Panc1 (cell line): ENCODE data around the gene ALPL. TPM values are rescaled to one million over a fixed set of nuclear protein-coding genes. Genes with fewer than 3 reads are reported as not detected.

ENCODE experiments used
- ATAC-seq: fragments of 200-7000 bp; cut with Tn5 transposase; 2 replicates; pipeline ENCODE4 v1.9.1; 2020; ENCODE audit warnings: mild to moderate bottlenecking, moderate library complexity
- BruUV-seq: library from RNA; stranded (reverse); fragments of 400-500 nt; replicated peaks from 2 replicates; lab custom pipeline; 2021; lab: Mats Ljungman, UMichigan
- CTCF ChIA-PET: fragments of 300-600 bp; sonication (Branson Sonifier 250); formaldehyde crosslinking; loops from one replicate; lab custom pipeline; 2022; ENCODE audit warnings: antibody characterized with exemption; lab: Charles Lee
- POLR2A ChIA-PET: fragments of 300-600 bp; sonication (Branson Sonifier 250); formaldehyde crosslinking; loops from one replicate; lab custom pipeline; 2022; ENCODE audit warnings: antibody characterized with exemption; lab: Charles Lee
- DNase-seq: peaks from one replicate; pipeline ENCODE4 v3.0.0-alpha.2; 2010; ENCODE audit warnings: low read depth, low spot score
- H3K27ac ChIP-seq: 2 replicates; pipeline ENCODE4 v1.5.1; 2011; ENCODE audit warnings: mild to moderate bottlenecking, low read length, inconsistent platforms
- H3K27me3 ChIP-seq: fragments of 200-500 bp; sonication (Bioruptor generic); 2 replicates; pipeline ENCODE4 v1.6.0; 2014; ENCODE audit warnings: low read length, inconsistent platforms; ENCODE audit not compliant: control insufficient read depth, insufficient read depth
- H3K36me3 ChIP-seq: fragments of 200-500 bp; sonication (Bioruptor generic); 2 replicates; pipeline ENCODE4 v1.5.1; 2014; ENCODE audit warnings: inconsistent platforms, mild to moderate bottlenecking, low read length, moderate library complexity; ENCODE audit not compliant: control insufficient read depth, insufficient read depth
- H3K4me1 ChIP-seq: 2 replicates; pipeline ENCODE4 v1.5.1; 2011; ENCODE audit warnings: inconsistent platforms, mild to moderate bottlenecking, low read length, moderate library complexity; ENCODE audit not compliant: control insufficient read depth, insufficient read depth
- H3K4me3 ChIP-seq, 2 experiments: 2 replicates each; pipeline ENCODE4 v1.5.1; 2011 to 2012; ENCODE audit warnings: low read depth in 2 of 2, low read length in 2 of 2, mild to moderate bottlenecking in 2 of 2, inconsistent platforms in 1 of 2, moderate library complexity in 1 of 2
- H3K9me3 ChIP-seq: fragments of 200-500 bp; sonication (Bioruptor generic); 2 replicates; pipeline ENCODE4 v1.5.1; 2014; ENCODE audit warnings: low read depth, mild to moderate bottlenecking, inconsistent platforms, low read length, moderate library complexity; ENCODE audit not compliant: control insufficient read depth, insufficient read depth
- CTCF ChIP-seq: fragments of 450-650 bp; IDR thresholded peaks from 2 replicates; pipeline ENCODE4 v1.5.1; 2017; ENCODE audit warnings: mild to moderate bottlenecking
- POLR2AphosphoS5 ChIP-seq: IDR thresholded peaks from 2 replicates; pipeline ENCODE4 v1.6.1; 2012; ENCODE audit warnings: mild to moderate bottlenecking, low read depth, low read length, moderate library complexity
- SIN3A ChIP-seq: IDR thresholded peaks from 2 replicates; pipeline ENCODE4 v1.6.1; 2012; ENCODE audit warnings: low read depth, mild to moderate bottlenecking, low read length, moderate library complexity, borderline replicate concordance; ENCODE audit not compliant: insufficient read depth
- TCF7L2 ChIP-seq: IDR thresholded peaks from 2 replicates; pipeline ENCODE4 v1.6.1; 2011; ENCODE audit warnings: mild to moderate bottlenecking, low read depth, low read length, inconsistent platforms
- in situ Hi-C: cut with HindIII; loops from 2 replicates; pipeline ENCODE4 v1.10.0; 2016; ENCODE audit warnings: low sequenced_read_pairs, low pct_unique_long_range_greater_than_20kb
- intact Hi-C: fragments of 100-400 bp; cut with micrococcal nuclease; formaldehyde crosslinking; loops from one replicate; pipeline ENCODE4 v1.10.0; 2022; ENCODE audit not compliant: unreplicated experiment
- total RNA-seq: library from RNA; stranded (reverse); gene quantifications from one replicate; pipeline ENCODE4 v1.2.1, GENCODE V29; 2021; ENCODE audit not compliant: unreplicated experiment
- TF ChIP-seq, protein P1 (sequence below), 2 experiments: IDR thresholded peaks; 2 replicates each; pipeline ENCODE4 v1.6.1; 2011 to 2012; ENCODE audit warnings: low read depth in 2 of 2, control low read depth in 1 of 2, low read length in 1 of 2, mild to moderate bottlenecking in 1 of 2, moderate library complexity in 1 of 2; ENCODE audit not compliant: insufficient read depth in 1 of 2

Gene ALPL
- total RNA-seq, 1 experiment from 2014 or later = 0.82 TPM

DNA sequence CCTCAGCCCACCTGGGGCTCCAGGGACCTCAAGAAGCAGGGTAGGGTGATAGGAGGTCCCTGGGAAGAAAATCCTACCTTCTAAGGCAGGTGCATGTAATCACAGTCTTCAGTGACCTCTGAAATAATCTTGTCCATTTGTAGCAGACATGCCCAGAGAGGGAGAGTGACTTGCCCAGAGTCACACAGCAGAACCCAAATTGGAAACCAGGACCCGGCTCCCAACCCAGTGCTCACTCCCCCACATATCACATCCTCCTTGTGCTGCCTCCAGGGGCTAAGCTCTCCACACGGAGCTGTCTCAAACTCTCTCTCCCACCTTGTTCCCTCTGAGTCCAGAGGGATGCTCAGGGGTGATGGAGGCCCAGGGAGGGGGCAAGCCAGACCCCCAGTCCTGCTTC, 87.4 kb downstream of the ALPL start:
- no peaks in the 10 kb centered on the region for H3K27me3 ChIP-seq
- no peaks in the 10 kb centered on the region for H3K9me3 ChIP-seq
- H3K36me3 ChIP-seq = no peaks in the 10 kb centered on the region
- CTCF ChIA-PET = no interaction called here
- POLR2A ChIA-PET = interaction anchor here (0.6 kb wide), 1 partner anchor 1873 kb away, joined by 10 read pairs; no protein-coding TSS in a partner anchor
- H3K4me3 ChIP-seq = no peak overlapping the region
- in situ Hi-C loops (no loop called here), intact Hi-C loops (loop anchor here (10.0 kb wide), 1 partner anchor 58 kb away; no protein-coding TSS in a partner anchor)
- no peak for DNase-seq
- BruUV-seq = no TSS peak
- H3K27ac ChIP-seq = no peak overlapping the region
- TF ChIP-seq CTCF (no peak), POLR2AphosphoS5 (no peak), TCF7L2 (no peak), SIN3A (no peak)
- TF ChIP-seq, protein P1, sequence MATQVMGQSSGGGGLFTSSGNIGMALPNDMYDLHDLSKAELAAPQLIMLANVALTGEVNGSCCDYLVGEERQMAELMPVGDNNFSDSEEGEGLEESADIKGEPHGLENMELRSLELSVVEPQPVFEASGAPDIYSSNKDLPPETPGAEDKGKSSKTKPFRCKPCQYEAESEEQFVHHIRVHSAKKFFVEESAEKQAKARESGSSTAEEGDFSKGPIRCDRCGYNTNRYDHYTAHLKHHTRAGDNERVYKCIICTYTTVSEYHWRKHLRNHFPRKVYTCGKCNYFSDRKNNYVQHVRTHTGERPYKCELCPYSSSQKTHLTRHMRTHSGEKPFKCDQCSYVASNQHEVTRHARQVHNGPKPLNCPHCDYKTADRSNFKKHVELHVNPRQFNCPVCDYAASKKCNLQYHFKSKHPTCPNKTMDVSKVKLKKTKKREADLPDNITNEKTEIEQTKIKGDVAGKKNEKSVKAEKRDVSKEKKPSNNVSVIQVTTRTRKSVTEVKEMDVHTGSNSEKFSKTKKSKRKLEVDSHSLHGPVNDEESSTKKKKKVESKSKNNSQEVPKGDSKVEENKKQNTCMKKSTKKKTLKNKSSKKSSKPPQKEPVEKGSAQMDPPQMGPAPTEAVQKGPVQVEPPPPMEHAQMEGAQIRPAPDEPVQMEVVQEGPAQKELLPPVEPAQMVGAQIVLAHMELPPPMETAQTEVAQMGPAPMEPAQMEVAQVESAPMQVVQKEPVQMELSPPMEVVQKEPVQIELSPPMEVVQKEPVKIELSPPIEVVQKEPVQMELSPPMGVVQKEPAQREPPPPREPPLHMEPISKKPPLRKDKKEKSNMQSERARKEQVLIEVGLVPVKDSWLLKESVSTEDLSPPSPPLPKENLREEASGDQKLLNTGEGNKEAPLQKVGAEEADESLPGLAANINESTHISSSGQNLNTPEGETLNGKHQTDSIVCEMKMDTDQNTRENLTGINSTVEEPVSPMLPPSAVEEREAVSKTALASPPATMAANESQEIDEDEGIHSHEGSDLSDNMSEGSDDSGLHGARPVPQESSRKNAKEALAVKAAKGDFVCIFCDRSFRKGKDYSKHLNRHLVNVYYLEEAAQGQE (IDR thresholded peaks at IDR 0.05; ENCODE audit: insufficient read depth in 1 of 2, low read depth in 2 of 2, low read length in 1 of 2) = no peak
- H3K4me1 ChIP-seq = no peaks in the 10 kb centered on the region
- ATAC-seq = no peak

DNA sequence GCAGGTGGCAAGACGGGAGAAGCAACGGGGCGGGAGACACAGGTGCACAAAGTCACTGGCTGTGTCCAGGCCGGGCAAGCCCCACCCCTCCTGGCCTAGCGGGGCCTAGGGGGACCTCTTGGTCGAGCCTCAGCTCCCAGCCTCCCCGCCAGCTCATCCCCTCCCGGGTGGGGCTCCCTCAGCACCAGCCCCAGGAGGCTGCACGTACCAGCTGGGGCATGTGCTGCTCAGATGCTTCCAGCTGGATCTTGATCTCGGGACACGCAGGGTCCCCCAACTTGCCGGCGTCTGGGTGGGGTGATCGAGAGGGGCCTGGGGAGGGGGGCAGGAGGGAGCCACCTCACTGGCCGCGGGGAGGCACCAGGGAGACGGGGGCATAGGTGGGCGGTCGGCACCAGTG, 88.5 kb downstream of the ALPL start:
- ChIA-PET POLR2A (no interaction called here), CTCF (no interaction called here)
- in situ Hi-C loops = no loop called here
- H3K27me3 ChIP-seq = no peaks in the 10 kb centered on the region
- H3K4me3 ChIP-seq = no peak overlapping the region
- TF ChIP-seq POLR2AphosphoS5 = no peak
- TF ChIP-seq CTCF = no peak
- no peak for TF ChIP-seq SIN3A
- TF ChIP-seq, protein P1 (IDR thresholded peaks at IDR 0.05; ENCODE audit: insufficient read depth in 1 of 2, low read depth in 2 of 2, low read length in 1 of 2) = no peak
- TF ChIP-seq TCF7L2 = no peak
- DNase-seq (no peak), ATAC-seq (no peak)
- intact Hi-C loops = loop anchor here (10.0 kb wide), 1 partner anchor 57 kb away; no protein-coding TSS in a partner anchor
- no peaks in the 10 kb centered on the region for H3K4me1 ChIP-seq
- BruUV-seq = no TSS peak
- H3K9me3 ChIP-seq = no peaks in the 10 kb centered on the region
- no peaks in the 10 kb centered on the region for H3K36me3 ChIP-seq
- no peak overlapping the region for H3K27ac ChIP-seq
